Measurements from ENCODE around the gene LMBRD2.

LMBRD2 gene

DNA sequence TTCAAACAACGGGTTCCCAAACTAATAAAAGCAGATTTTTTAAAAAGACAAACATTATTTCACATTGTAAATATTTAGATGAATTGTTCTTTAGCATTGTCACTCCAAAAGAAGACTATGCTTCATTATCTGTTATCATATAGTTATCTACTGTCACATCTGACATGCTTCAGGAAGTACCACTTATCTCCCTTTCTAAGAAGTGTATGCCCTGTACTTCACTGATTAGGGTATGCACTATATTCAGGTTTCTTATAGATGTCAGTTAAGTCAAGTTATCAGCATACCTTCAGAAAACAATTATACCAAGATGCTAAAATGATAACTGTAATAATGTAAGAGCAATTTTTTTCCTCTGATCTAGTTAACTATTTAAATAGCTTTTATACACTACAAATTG lies 40.4 kb downstream of the LMBRD2 start:
- no peaks in the 10 kb centered on the region for H3K27me3 Mint-ChIP-seq
- H3K4me1 Mint-ChIP-seq: no peaks in the 10 kb centered on the region
- H3K9me3 Mint-ChIP-seq: no peaks in the 10 kb centered on the region
- ATAC-seq (ENCODE audit: low read depth) (no peak), DNase-seq (ENCODE audit: low spot score in 2 of 2) (no peak)
- H3K4me3 Mint-ChIP-seq: no peak overlapping the region
- H3K27ac Mint-ChIP-seq: no peak overlapping the region
- peaks cover 36% of the 10 kb centered on the region for H3K36me3 Mint-ChIP-seq

DNA sequence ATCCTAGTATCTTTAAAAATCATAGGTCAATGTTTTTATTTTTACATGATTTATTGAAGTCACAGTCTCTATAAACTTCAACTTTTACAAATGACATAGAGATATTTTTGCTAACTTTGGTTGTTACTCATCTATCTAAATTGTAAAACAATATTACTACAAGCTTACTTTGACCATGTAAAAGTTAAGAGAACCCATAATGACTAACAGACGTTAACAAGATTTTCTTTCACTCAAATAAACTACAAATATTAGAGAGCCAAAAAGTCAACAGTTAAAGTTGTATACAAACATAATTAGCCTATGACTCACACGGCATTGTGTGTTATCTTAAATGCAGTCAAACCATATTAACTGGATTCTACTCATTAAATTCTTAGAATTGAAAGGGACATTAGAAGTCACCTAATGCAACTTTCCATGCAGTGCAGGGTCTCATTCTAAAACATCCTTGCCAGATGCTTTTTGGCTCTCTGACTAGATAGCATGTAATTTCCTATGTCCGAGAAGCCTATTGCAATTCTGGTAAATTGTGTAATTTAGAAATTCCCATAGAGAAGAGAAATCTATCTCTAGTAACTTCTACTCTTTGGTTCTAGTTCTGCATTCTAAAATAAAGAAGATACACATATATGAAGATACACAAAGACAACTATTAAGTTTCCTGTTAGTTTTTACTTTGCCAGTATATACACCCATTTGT lies 42.8 kb downstream of the LMBRD2 start:
- ATAC-seq (ENCODE audit: low read depth): no peak
- Mint-ChIP-seq H3K27ac (no peak overlapping the region), H3K36me3 (peaks cover 45% of the 10 kb centered on the region), H3K9me3 (no peaks in the 10 kb centered on the region), H3K4me3 (no peak overlapping the region), H3K4me1 (no peaks in the 10 kb centered on the region), H3K27me3 (no peaks in the 10 kb centered on the region)
- no peak for DNase-seq (ENCODE audit: low spot score in 2 of 2)

DNA sequence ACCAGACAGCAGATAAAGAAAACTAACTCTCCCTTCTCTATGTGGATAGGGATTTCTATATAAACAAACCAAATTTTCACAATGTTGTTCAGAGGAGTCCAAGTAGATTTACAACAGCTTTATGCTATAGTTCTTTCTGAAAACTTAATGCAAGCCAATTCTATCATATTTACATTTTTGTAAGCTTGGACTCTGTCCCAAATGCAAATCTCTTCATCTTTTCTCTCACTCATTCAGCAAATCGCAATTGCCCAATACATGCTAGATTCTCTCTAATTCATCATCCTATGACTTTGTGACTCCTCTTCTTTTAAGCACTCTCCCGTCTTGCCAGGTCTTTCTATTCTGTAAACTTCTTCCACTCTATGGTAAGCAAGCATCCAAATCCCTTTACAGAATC lies 45.9 kb downstream of the LMBRD2 start:
- no peaks in the 10 kb centered on the region for H3K27me3 Mint-ChIP-seq
- no peak overlapping the region for H3K4me3 Mint-ChIP-seq
- no peak overlapping the region for H3K27ac Mint-ChIP-seq
- no peaks in the 10 kb centered on the region for H3K9me3 Mint-ChIP-seq
- DNase-seq (ENCODE audit: low spot score in 2 of 2): no peak
- peaks cover 46% of the 10 kb centered on the region for H3K36me3 Mint-ChIP-seq
- H3K4me1 Mint-ChIP-seq: no peaks in the 10 kb centered on the region
- no peak for ATAC-seq (ENCODE audit: low read depth)

DNA sequence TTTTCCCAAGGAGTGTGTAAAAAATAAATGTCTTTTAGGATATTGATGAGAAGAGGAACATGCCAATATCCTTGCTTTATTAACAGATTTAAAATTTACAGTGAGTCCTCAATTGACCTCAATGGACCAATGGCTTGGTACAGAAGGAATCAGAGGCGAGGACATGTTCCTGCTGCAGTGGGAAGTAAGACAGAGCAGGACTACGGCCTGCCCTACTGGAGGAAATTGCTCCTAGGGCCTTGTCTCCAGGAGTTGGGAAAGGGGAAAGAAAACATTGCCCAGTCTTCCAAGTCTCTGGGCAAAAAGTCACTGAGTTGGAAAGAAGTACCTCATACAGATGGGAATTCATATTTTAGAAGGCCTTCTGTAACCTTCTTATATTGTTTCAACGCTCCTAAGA lies 51.9 kb downstream of the LMBRD2 start:
- no peaks in the 10 kb centered on the region for H3K27me3 Mint-ChIP-seq
- peaks cover 12% of the 10 kb centered on the region for H3K36me3 Mint-ChIP-seq
- H3K4me3 Mint-ChIP-seq: no peak overlapping the region
- H3K27ac Mint-ChIP-seq: no peak overlapping the region
- no peaks in the 10 kb centered on the region for H3K9me3 Mint-ChIP-seq
- no peak for DNase-seq (ENCODE audit: low spot score in 2 of 2)
- no peak for ATAC-seq (ENCODE audit: low read depth)
- H3K4me1 Mint-ChIP-seq: no peaks in the 10 kb centered on the region

DNA sequence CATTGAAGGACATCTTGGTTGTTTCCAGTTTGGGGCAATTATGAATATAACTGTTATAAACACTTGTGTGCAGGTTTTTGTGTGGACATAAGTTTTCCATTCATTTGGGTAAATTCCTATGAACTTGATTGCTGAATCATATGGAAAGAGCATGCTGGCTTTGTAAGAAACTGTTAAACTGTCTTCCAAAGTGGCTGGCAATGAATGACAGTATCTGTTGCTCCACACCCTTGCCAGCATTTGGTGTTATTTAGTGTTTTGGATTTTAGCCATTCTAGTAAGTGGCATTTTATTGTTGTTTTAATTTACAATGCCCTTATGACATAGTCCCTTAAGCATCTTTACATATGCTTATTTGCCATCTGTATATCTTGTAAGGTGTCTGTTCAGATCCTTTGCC lies 55.2 kb downstream of the LMBRD2 start:
- DNase-seq (ENCODE audit: low spot score in 2 of 2): no peak
- no peak for ATAC-seq (ENCODE audit: low read depth)
- H3K36me3 Mint-ChIP-seq: no peaks in the 10 kb centered on the region
- H3K4me3 Mint-ChIP-seq: no peak overlapping the region
- peaks cover 1% of the 10 kb centered on the region for H3K9me3 Mint-ChIP-seq
- H3K27me3 Mint-ChIP-seq: no peaks in the 10 kb centered on the region
- no peak overlapping the region for H3K27ac Mint-ChIP-seq
- H3K4me1 Mint-ChIP-seq: no peaks in the 10 kb centered on the region

DNA sequence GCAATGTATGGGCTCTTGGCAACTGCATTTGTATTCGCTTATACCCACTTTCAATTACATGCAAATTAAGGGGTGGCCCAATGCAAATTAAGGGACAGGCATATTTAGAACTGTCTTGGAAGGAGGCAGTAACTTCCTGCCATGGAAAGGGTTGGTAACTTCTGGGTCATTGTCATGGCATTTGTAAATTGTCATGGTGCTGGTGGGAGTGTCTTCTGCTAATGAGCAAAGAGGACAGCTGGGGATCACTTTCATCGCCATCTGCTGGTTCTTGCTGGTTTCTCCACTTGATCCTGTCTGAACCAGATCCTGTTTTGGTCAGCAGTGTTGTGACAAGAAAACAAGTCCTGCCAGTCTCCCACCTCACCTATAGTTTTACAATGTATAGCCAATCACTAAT lies 61.7 kb downstream of the LMBRD2 start:
- H3K9me3 Mint-ChIP-seq: peaks cover 10% of the 10 kb centered on the region
- no peaks in the 10 kb centered on the region for H3K36me3 Mint-ChIP-seq
- no peak overlapping the region for H3K4me3 Mint-ChIP-seq
- no peak overlapping the region for H3K27ac Mint-ChIP-seq
- peaks cover 7% of the 10 kb centered on the region for H3K27me3 Mint-ChIP-seq
- ATAC-seq (ENCODE audit: low read depth) (no peak), DNase-seq (ENCODE audit: low spot score in 2 of 2) (no peak)
- H3K4me1 Mint-ChIP-seq: no peaks in the 10 kb centered on the region

DNA sequence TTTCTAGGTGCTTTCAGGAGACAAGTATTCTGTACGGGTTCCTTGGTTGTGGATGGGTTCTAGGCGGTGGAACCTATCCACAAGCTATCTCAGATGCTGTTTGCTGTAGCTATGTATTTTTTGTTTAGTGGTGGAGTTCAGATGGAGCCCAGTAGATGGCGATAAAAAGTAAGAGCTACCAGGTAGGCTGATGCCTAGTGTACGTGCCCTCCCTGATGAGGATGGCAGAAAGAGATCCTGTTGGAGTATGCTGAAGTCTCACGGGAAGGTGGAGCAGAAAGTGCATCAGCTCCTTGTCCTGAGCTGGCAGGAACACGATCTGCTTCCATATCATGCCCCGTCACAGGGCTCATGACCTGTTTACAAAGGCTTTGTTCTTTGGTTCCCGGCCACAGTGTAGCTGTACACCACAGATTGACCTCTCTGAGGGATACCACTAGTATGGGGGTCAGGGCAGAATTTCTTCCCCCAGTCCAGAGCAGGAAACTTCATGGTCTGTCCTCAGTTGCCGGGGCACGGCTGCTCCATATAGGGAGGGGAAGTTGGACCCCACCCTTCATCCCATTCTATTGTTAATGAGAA lies 72.4 kb downstream of the LMBRD2 start:
- no peak overlapping the region for H3K4me3 Mint-ChIP-seq
- H3K9me3 Mint-ChIP-seq: no peaks in the 10 kb centered on the region
- no peaks in the 10 kb centered on the region for H3K4me1 Mint-ChIP-seq
- H3K27ac Mint-ChIP-seq: no peak overlapping the region
- ATAC-seq (ENCODE audit: low read depth) (peak; percentile 68), DNase-seq (ENCODE audit: low spot score in 2 of 2) (peak in 1 of 2 donors; percentile 9)
- no peaks in the 10 kb centered on the region for H3K36me3 Mint-ChIP-seq
- H3K27me3 Mint-ChIP-seq: peaks cover 11% of the 10 kb centered on the region

DNA sequence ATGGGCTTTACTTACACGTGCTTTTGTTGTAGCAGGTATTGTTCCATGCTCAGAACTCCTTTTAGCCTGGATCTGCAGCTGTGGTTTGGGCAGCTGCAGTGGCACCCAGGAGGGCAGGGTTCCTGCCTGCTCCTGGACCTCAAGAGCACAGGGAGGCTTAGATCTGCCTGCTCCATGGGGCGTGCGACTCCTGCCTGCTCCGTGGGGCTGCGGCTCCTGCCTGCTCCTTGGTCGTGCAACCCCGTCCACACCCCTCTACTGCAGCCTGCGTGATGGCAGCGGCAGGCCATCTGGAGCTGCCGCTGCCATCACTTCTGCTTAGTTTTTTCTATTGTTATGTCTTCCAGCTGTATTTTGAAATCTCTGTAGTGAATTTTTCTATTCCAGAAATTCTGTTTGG lies 73.3 kb downstream of the LMBRD2 start:
- Mint-ChIP-seq H3K4me1 (no peaks in the 10 kb centered on the region), H3K36me3 (no peaks in the 10 kb centered on the region), H3K27me3 (peaks cover 11% of the 10 kb centered on the region), H3K9me3 (no peaks in the 10 kb centered on the region), H3K27ac (no peak overlapping the region), H3K4me3 (no peak overlapping the region)
- ATAC-seq (ENCODE audit: low read depth): no peak
- no peak for DNase-seq (ENCODE audit: low spot score in 2 of 2)

DNA sequence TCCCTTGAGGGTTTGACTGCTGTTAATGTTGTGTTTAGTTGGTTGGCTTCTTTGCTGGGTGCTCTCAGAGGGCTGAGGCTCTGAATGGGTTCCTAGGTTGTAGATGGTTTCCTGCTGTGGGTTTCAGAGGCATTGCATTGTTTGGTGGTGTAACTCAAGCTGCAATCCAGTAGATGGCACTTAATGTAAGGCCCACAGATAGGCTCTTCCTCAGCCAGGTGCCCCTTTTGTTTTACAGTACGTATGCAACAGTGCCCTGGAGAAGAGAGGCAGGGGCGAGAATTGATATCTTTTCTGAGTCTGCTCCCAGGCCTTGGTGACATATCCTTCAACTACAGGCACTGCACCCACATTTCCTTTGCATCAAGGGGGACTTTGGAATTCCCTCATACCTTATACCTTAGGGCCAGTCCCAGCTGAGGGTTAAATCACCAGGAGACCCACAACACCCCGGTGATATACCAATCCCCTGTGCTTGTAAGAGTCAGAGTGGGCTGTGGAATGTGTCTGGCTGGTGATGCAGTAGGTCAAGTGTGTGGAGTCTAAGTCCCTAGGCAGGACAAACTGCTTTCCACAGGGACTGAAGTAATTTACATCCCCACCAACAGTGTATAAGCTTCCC lies 78.0 kb downstream of the LMBRD2 start:
- Mint-ChIP-seq H3K27ac (no peak overlapping the region), H3K4me1 (peaks cover 4% of the 10 kb centered on the region), H3K4me3 (no peak overlapping the region), H3K36me3 (no peaks in the 10 kb centered on the region), H3K27me3 (peaks cover 12% of the 10 kb centered on the region), H3K9me3 (no peaks in the 10 kb centered on the region)
- ATAC-seq (ENCODE audit: low read depth) (peak; percentile 43), DNase-seq (ENCODE audit: low spot score in 2 of 2) (no peak)

DNA sequence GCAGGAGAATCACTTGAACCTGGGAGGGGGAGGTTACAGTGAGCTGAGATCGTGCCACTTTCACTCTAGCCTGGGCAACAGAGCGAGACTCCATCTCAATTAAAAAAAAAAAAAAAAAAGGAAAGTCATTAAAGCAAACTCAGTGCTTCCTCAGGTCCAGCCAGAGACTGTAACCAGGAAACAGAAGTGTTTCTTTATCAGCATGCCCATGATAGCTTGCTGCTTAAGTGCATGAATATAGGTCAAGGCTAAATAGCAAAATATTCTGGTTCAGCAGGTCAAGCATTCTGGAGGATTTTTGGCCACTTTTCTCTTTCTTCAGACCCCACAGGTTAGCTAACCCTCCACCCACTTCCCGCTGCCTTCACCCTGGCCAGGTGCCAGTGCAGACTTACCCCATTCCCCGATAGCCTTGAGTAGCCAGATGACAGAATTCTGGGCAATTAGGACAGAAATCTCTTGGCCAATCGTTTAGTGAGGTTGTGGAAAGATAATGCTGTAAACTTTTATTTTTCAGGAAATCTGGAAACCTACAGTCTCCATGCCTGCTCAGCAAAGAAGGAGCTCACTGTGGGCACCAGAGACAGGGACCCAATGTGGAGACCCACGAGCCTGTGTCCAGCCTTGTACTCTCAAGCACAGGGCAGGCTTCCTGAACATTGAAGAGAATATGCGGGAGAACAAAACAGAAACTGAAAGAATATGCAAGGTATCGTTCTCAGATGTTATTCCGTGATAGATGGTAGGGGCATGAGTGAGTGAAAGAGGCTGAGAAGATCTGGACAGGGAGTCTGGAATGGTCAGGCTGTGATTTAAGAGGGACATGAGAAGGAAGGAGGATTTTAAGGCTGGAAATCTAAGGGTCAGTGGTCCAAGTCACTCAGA lies 80.8 kb downstream of the LMBRD2 start:
- H3K4me3 Mint-ChIP-seq: peak overlapping the region; percentile 59
- peaks cover 17% of the 10 kb centered on the region for H3K27me3 Mint-ChIP-seq
- no peak for ATAC-seq (ENCODE audit: low read depth)
- no peak overlapping the region for H3K27ac Mint-ChIP-seq
- DNase-seq (ENCODE audit: low spot score in 2 of 2): no peak
- no peaks in the 10 kb centered on the region for H3K36me3 Mint-ChIP-seq
- H3K4me1 Mint-ChIP-seq: peaks cover 9% of the 10 kb centered on the region
- H3K9me3 Mint-ChIP-seq: no peaks in the 10 kb centered on the region

DNA sequence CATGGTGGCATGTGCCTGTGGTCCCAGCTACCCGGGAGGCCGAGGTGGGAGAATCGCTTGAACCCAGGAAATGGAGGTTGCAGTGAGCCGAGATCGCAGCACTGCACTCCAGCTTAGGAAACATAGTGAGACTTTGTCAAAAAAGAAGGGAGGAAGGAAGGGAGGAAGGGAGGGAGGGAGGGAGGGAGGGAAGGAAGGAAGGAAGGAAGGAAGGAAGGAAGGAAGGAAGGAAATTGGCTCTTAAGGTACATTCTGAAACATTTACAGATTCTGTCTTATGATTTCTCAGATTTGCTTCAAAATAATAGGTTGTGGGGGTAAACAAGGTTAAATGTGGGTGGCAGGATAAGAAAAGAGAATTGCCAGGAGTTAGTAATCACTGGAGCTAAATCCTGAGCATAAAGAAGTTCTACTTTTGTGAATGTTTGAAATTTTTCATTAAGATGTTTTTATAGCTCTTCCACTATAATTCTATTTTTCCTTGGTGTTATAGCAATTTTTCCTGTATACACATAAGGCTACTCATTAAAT lies 82.9 kb downstream of the LMBRD2 start:
- peaks cover 9% of the 10 kb centered on the region for H3K4me1 Mint-ChIP-seq
- ATAC-seq (ENCODE audit: low read depth) (no peak), DNase-seq (ENCODE audit: low spot score in 2 of 2) (no peak)
- H3K4me3 Mint-ChIP-seq: no peak overlapping the region
- H3K27me3 Mint-ChIP-seq: peaks cover 18% of the 10 kb centered on the region
- no peak overlapping the region for H3K27ac Mint-ChIP-seq
- no peaks in the 10 kb centered on the region for H3K36me3 Mint-ChIP-seq
- no peaks in the 10 kb centered on the region for H3K9me3 Mint-ChIP-seq

DNA sequence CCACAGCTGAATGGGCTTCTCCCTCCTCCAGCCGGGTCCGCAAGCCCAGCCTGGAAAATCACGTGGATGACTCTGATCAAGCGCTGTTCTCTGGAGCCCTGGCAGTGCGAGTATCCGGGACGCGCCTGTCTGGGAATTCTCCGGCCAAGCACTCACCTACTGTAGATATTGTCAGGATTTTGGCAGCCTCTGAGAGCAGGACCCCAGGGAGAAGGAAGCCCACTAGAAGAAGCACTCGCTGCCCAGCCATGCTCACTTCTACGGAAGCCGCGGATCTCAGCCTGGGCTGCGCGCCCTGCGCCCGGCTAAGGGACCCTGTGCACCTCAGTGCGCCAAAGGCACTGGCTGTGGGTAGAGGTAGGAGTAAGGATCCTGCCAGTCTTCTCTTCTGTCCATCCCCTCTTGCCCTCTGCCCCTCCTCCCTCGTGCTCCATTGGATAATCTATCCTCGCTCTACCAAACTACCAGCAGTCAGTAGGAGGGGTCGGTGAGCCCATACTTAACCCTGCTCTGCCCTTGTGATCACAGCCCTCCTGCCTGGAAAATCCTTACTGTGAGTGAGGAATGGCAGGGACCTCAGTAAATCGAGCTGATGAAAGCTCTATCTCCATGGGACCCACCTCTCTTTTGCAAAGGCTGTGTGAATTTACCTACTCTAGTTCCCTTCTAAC lies 85.0 kb downstream of the LMBRD2 start, which contains the start of gene UGT3A2:
UGT3A2 (minus strand) TSS at position 343 of the 671 bp plus-strand sequence; CDS start at position 250, 93 bp downstream.
- Mint-ChIP-seq H3K27me3 (peaks cover 18% of the 10 kb centered on the region), H3K4me1 (peaks cover 9% of the 10 kb centered on the region), H3K36me3 (no peaks in the 10 kb centered on the region), H3K4me3 (no peak within 1 kb of the TSS), H3K9me3 (no peaks in the 10 kb centered on the region), H3K27ac (no peak within 1 kb of the TSS)
- DNase-seq (ENCODE audit: low spot score in 2 of 2) (no peak), ATAC-seq (ENCODE audit: low read depth) (no peak)

DNA sequence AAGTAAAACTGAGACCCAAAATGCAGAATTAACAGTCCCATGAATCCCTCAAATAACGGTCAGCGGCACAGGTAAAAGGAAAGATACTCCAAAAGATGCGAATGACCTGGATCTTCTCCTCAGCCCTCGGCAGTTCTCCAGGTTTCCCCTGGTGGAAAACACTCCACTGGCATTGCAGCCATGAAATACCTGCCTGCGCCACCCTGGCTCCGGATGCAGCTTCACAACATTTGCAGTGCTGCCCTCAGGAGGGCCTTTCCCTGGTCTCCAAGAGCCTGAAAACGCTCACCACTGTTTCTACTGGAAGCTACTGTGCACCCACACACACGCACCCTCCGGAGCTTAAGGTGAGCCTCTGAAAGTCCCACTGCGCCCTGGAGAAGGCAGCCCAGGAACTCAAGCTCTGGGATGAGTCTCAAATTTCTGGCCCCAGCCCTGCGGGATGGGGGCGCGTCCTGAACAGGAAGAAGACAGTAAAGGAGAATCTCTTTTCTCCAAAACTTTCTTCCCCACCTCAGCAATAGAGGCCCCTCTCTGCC lies 85.6 kb downstream of the LMBRD2 start:
- no peak for DNase-seq (ENCODE audit: low spot score in 2 of 2)
- peaks cover 14% of the 10 kb centered on the region for H3K27me3 Mint-ChIP-seq
- H3K27ac Mint-ChIP-seq: no peak overlapping the region

More for the DNA sequence above, 85.6 kb downstream of the LMBRD2 start:
- peaks cover 5% of the 10 kb centered on the region for H3K4me1 Mint-ChIP-seq
- H3K4me3 Mint-ChIP-seq: no peak overlapping the region
- H3K36me3 Mint-ChIP-seq: no peaks in the 10 kb centered on the region
- ATAC-seq (ENCODE audit: low read depth): no peak
- H3K9me3 Mint-ChIP-seq: no peaks in the 10 kb centered on the region

Measured in memory B cell (primary cell).